AG09309 (cell line): Measurements from ENCODE around the gene SLAMF9.

Experiments
- DNase-seq: peaks from one replicate; pipeline ENCODE4 v3.0.0-alpha.2; 2010; ENCODE audit warnings: low read depth
- H3K4me3 ChIP-seq: 2 replicates; pipeline ENCODE4 v1.5.1; 2011; ENCODE audit warnings: mild to moderate bottlenecking, low read depth, low read length, moderate library complexity; ENCODE audit not compliant: control insufficient read depth
- TF ChIP-seq, protein P1 (sequence below): IDR thresholded peaks from 2 replicates; pipeline ENCODE4 v1.5.1; 2011; ENCODE audit warnings: mild to moderate bottlenecking, low read depth, low read length, inconsistent platforms; ENCODE audit not compliant: insufficient read depth, control insufficient read depth; ENCODE audit errors: missing control alignments

SLAMF9 gene

GRCh38 chr1:159991513-159991912, 37.5 kb upstream of the SLAMF9 start:
- no peak for DNase-seq
- no peak overlapping the region for H3K4me3 ChIP-seq
- TF ChIP-seq, protein P1, sequence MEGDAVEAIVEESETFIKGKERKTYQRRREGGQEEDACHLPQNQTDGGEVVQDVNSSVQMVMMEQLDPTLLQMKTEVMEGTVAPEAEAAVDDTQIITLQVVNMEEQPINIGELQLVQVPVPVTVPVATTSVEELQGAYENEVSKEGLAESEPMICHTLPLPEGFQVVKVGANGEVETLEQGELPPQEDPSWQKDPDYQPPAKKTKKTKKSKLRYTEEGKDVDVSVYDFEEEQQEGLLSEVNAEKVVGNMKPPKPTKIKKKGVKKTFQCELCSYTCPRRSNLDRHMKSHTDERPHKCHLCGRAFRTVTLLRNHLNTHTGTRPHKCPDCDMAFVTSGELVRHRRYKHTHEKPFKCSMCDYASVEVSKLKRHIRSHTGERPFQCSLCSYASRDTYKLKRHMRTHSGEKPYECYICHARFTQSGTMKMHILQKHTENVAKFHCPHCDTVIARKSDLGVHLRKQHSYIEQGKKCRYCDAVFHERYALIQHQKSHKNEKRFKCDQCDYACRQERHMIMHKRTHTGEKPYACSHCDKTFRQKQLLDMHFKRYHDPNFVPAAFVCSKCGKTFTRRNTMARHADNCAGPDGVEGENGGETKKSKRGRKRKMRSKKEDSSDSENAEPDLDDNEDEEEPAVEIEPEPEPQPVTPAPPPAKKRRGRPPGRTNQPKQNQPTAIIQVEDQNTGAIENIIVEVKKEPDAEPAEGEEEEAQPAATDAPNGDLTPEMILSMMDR, result no peak

- H3K4me3 ChIP-seq, result no peak overlapping the region
- no peak for DNase-seq
- TF ChIP-seq, protein P1, result no peak
Observed at GRCh38 chr1:159990005-159990404, 36.0 kb upstream of the SLAMF9 start.

GRCh38 chr1:159989581-159989980, 35.5 kb upstream of the SLAMF9 start:
- TF ChIP-seq, protein P1, result no peak
- H3K4me3 ChIP-seq, result no peak overlapping the region
- DNase-seq, result no peak

DNA sequence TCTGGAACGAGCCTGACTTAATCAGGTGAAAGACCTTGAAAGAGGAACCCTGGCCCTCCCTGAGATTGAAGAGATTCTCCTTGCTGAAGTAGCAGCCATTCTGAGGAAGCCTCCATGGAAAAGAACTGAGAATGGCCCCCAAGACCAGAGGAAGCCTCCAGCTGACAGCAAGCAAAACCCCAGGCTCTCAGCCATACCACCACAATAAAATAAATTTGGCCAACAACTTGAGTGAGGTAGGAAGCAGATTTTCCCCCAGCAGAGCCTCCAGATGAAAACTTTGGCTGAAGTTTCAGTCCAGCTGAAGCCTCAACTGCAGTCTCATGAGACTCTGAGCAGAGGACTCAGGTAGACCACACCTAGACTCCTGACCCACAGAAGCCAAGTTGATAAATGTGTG, 34.0 kb upstream of the SLAMF9 start:
- TF ChIP-seq, protein P1, result no peak
- H3K4me3 ChIP-seq, result no peak overlapping the region
- DNase-seq, result no peak

DNA sequence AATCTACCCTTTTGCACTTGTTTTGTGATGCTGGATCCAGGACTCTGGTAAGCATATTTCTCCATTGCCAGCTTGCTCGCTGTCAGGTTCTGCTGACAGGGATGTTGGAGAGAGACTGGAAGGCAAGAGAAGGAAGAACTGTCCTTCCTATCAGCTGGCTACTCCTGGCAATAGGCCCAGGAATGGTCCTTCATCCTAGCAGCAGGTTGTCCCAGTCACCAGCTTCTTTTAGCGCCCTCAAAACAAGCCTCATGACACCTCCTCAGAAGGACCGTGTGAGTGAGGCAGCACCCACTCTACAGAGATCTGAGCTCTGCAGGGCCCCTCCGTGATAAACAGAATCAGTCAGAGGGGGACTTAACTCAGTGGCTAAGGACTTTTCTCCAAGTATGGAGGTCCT, 33.1 kb upstream of the SLAMF9 start:
- TF ChIP-seq, protein P1, result no peak
- no peak for DNase-seq
- no peak overlapping the region for H3K4me3 ChIP-seq

DNA sequence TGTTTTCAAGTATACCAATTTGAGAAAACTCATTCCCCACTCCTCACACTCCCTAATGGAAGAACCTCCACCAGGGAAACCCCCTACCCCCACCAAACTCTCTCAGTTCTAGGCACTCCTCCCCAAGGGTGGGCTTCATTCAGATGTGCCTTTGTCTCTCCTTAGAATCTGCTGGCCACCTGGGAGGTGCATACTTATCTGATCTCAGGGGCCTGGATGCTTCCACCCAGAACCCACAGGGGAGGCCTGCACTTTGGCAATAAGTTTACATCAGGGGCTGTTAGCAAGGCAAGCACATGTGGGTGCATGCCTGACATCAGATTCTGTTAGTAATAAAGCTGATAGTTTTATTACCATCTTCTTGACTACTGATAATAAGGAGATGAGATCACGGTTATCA, 32.5 kb upstream of the SLAMF9 start:
- H3K4me3 ChIP-seq, result no peak overlapping the region
- TF ChIP-seq, protein P1, result no peak

DNA sequence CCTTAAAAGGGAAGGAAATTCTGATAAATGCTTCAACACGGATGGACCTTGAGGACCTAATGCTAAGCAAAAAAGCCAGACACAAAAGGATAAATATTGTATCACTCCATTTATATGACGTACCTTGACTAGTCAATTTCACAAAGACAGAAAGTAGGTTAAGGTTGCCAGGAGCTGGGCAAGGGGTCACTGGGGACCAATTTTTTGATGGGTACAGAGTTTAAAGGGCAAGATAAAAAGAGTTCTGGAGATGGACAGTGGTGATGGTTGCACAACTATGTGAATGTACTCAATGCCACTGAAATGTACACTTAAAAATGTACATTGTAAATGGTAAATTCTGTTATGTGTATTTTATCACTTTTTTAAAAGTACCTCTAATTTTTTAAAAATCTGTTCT, 32.1 kb upstream of the SLAMF9 start:
- no peak for DNase-seq
- TF ChIP-seq, protein P1, result no peak
- no peak overlapping the region for H3K4me3 ChIP-seq

More for the DNA sequence above, 32.5 kb upstream of the SLAMF9 start:
- no peak for DNase-seq
